Muscle of leg (tissue), 11 donors: ENCODE measurements around the gene PRKAB1. TPM values are rescaled to one million over a fixed set of nuclear protein-coding genes. Genes with fewer than 3 reads are reported as not detected.
A peak's percentile ranks its signal among the peaks of the same experiment; 100 is the strongest.

Experiments used
- DNase-seq: peaks from one replicate; pipeline ENCODE4 v3.0.0; 2013
- H3K27ac ChIP-seq: one replicate; pipeline ENCODE4 v1.5.1; 2013; ENCODE audit warnings: mild to moderate bottlenecking, low read length, control low read depth
- H3K27me3 ChIP-seq: one replicate; pipeline ENCODE4 v1.6.1; 2013; ENCODE audit warnings: low read length; ENCODE audit not compliant: control insufficient read depth, insufficient read depth
- H3K36me3 ChIP-seq: one replicate; pipeline ENCODE4 v1.6.1; 2013; ENCODE audit warnings: low read length; ENCODE audit not compliant: control insufficient read depth, insufficient read depth
- H3K4me1 ChIP-seq: one replicate; pipeline ENCODE4 v1.6.1; 2013; ENCODE audit warnings: low read length; ENCODE audit not compliant: control insufficient read depth, insufficient read depth
- H3K4me3 ChIP-seq: one replicate; pipeline ENCODE4 v1.5.1; 2013; ENCODE audit warnings: low read length, control low read depth
- H3K9me3 ChIP-seq: replicated peaks from 2 replicates; pipeline ENCODE4 v1.6.1; 2013; ENCODE audit warnings: low read depth, low read length; ENCODE audit not compliant: control insufficient read depth
- WGBS: methylation state at CpG from one replicate; pipeline ENCODE4 v1.1.5; 2013; ENCODE audit warnings: missing lambda C conversion rate; ENCODE audit not compliant: insufficient coverage; 5-methylcytosine and 5-hydroxymethylcytosine counted together
- polyA plus RNA-seq, 8 donors: library from polyadenylated mRNA; unstranded; fragments of 120-200 nt; gene quantifications; one replicate each; pipeline versions ENCODE4 v1.2.1 to v1.2.3, GENCODE V29; 2013; ENCODE audit warnings: inconsistent platforms in 1 of 8, low replicate concordance in 1 of 8; ENCODE audit not compliant: insufficient read length in 8 of 8, insufficient read depth in 1 of 8
- total RNA-seq: library from RNA; stranded (reverse); fragments of 120-200 nt; gene quantifications from one replicate; pipeline ENCODE4 v1.2.4, GENCODE V29; 2013

PRKAB1 gene
- total and polyA plus RNA-seq, 9 donors: 12.8 to 31.5 (median 22.0) TPM

DNA sequence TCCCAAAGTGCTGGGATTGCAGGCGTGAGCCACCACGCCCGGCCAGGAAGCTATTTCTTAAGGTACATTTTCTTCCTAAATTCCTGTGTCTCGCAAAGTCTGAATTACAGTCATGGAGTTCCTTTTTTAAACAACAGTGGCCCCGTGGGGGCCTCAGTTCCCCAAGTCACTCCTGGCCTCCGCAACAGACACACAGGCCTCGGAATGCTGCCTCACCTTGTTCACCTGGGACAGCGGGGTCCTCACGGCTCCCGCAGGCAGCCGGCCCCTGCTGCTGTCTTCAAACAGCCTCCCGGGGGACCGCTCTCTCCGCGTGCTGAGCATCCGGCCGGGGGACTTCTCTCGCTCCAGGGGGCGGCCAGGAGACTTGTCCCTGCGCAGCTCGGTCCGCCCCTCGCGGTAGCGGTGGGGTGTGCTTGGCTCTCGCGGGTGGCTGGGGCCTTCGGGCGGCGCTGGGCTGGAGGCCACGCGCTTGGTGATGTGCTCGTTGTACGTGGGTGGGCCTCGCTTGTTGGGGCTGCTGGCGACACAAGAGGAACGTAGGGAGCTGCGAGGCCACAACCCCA is 22.1 kb downstream of the PRKAB1 start:
- H3K27ac ChIP-seq: no peak overlapping the region
- no peak overlapping the region for H3K4me3 ChIP-seq
- H3K27me3 ChIP-seq: no peaks in the 10 kb centered on the region
- WGBS: 96% methylated on average over 35 of the region's 38 CpGs
- peaks cover 44% of the 10 kb centered on the region for H3K4me1 ChIP-seq
- no peaks in the 10 kb centered on the region for H3K9me3 ChIP-seq
- H3K36me3 ChIP-seq: peaks cover 4% of the 10 kb centered on the region
- no peak for DNase-seq

DNA sequence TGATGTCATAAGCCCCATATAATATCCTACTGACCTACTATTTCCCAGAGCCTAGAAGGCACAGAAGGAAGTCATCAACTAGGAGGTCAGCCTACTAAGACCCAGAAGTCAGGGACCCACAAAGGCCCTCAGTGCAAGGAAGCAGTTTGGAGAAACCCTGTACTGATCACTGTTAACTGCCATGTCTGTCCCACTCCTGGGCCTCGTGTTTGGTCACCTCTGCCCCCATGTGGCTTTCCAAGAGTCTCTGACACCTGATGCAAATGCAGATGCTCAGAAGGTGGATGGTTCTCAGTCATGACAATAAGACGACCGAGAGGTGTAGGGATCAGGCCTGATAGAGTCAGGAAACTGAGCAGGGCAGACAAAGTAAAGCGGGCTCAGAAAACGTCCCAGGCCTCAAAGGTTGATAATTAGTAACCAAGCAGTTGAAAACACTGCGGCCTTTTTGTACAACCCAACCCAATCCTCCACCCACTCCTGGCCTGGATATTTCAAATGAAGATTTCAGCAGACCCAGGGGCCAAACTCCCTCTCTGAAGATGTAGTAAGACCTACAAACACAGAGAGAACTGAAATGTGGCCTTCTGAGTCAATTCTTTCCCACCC is 23.4 kb downstream of the PRKAB1 start:
- no peak for DNase-seq
- Histone ChIP-seq H3K27ac (no peak overlapping the region), H3K36me3 (peaks cover 4% of the 10 kb centered on the region), H3K4me1 (peaks cover 38% of the 10 kb centered on the region), H3K9me3 (no peaks in the 10 kb centered on the region), H3K4me3 (no peak overlapping the region), H3K27me3 (no peaks in the 10 kb centered on the region)
- WGBS: 82% methylated on average over 5 of the region's 6 CpGs

GRCh38 chr12:119692410-119692809 is 24.5 kb downstream of the PRKAB1 start:
- WGBS: 100% methylated on average over 1 of the region's 5 CpGs
- peak; percentile 75 for DNase-seq
- H3K27ac ChIP-seq: peak overlapping the region; percentile 43

DNA sequence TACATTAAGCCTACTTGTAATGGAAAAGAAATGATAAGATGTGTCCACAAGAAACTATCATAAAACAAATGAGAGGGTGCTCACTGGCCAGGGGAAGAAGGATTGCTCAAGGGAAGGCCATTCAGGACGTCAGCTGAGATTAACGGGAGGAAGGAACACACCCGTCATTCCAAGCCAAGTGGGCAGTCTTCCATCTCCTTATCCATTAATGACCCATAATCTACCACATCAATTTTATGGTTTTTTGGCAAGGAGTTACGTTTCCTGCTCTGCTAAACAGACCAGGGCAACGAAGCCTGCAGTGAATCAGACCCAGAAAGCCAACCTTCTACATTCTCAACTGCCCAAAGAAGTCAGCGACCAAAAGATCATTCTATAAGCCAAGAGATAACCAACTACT is 25.1 kb downstream of the PRKAB1 start:
- peak; percentile 66 for DNase-seq
- peaks cover 11% of the 10 kb centered on the region for H3K36me3 ChIP-seq
- no peak overlapping the region for H3K4me3 ChIP-seq
- H3K27ac ChIP-seq: peak overlapping the region; percentile 43
- no peaks in the 10 kb centered on the region for H3K27me3 ChIP-seq
- WGBS: 19% methylated on average over 5 of the region's 6 CpGs
- peaks cover 24% of the 10 kb centered on the region for H3K4me1 ChIP-seq
- H3K9me3 ChIP-seq: no peaks in the 10 kb centered on the region

More at GRCh38 chr12:119692410-119692809, 24.5 kb downstream of the PRKAB1 start:
- H3K36me3 ChIP-seq: peaks cover 7% of the 10 kb centered on the region
- H3K4me3 ChIP-seq: no peak overlapping the region
- peaks cover 27% of the 10 kb centered on the region for H3K4me1 ChIP-seq
- no peaks in the 10 kb centered on the region for H3K9me3 ChIP-seq
- H3K27me3 ChIP-seq: no peaks in the 10 kb centered on the region

DNA sequence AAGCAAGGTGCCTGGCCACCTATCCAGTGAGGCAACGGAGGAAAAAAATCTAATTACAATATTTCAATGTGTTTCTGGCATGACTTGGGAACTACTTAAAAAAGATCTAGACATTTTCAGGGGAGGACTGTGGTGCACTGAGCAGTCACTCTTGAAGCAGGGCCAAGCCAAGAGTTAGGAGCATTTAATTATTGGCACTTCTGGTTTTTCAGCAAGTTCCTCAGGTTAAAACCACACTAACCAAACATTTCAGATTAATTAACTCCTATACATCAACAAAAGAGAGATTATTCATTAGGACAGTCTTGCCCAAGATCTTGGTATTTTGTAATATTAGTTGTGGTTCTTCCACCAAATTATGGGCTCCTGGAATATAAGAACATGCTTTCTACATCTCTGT is 25.6 kb downstream of the PRKAB1 start:
- no peaks in the 10 kb centered on the region for H3K27me3 ChIP-seq
- WGBS: no CpG with 5 or more reads among the region's 1 CpG

DNA sequence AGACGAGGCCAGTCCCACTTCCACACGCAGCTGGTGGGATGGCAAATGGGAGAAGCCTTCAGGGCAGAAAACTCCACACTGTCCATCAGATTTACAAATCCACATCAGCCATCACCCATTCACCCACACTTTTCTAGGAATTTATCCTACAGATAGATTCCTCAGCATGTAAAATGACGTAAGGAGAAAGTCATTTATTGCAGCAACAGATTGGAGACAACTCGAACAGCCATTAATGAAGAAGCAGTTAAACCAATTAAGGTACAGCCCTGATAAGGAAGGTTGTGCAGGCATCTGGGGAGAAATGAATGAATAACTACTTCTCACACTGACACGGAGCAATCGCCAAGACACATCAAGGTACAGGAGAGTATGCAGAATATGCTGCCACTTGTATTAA is 26.2 kb downstream of the PRKAB1 start:
- H3K27me3 ChIP-seq: no peaks in the 10 kb centered on the region
- DNase-seq: no peak
- H3K27ac ChIP-seq: no peak overlapping the region
- peaks cover 12% of the 10 kb centered on the region for H3K36me3 ChIP-seq
- H3K4me3 ChIP-seq: no peak overlapping the region
- WGBS: 100% methylated on average over 2 of the region's 6 CpGs
- peaks cover 21% of the 10 kb centered on the region for H3K4me1 ChIP-seq
- H3K9me3 ChIP-seq: no peaks in the 10 kb centered on the region

More for the DNA sequence above, 25.6 kb downstream of the PRKAB1 start:
- H3K36me3 ChIP-seq: peaks cover 12% of the 10 kb centered on the region
- H3K9me3 ChIP-seq: no peaks in the 10 kb centered on the region
- DNase-seq: no peak
- no peak overlapping the region for H3K4me3 ChIP-seq
- peak overlapping the region; percentile 43 for H3K27ac ChIP-seq
- peaks cover 21% of the 10 kb centered on the region for H3K4me1 ChIP-seq

DNA sequence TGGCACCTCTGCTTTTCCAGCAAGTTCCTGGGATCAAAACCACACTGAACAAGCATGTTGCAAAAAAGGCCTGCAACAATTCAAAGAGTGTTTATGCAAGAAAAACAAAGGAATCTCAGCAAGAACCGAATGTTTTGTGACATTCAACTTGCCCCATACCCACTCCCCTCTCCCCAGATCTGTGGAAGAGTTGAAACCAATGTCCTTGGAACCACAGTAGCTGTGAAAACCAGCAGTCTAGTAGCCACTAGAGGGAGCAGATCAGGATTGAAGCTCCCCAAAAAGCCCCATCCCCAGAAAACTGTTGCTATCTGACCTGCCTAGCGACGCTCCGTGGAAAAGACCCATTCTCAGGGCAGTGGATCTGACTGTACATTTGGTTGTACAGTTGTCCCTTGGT is 27.1 kb downstream of the PRKAB1 start:
- DNase-seq: no peak
- WGBS: 93% methylated on average over 3 of the region's 4 CpGs
- Histone ChIP-seq H3K27me3 (no peaks in the 10 kb centered on the region), H3K4me1 (peaks cover 21% of the 10 kb centered on the region), H3K4me3 (no peak overlapping the region), H3K27ac (no peak overlapping the region), H3K9me3 (no peaks in the 10 kb centered on the region), H3K36me3 (peaks cover 14% of the 10 kb centered on the region)

GRCh38 chr12:119696943-119697342 is 29.0 kb downstream of the PRKAB1 start:
- no peaks in the 10 kb centered on the region for H3K9me3 ChIP-seq

GRCh38 chr12:119699199-119699760 is 31.3 kb downstream of the PRKAB1 start:
- peaks cover 16% of the 10 kb centered on the region for H3K36me3 ChIP-seq
- H3K4me1 ChIP-seq: peaks cover 2% of the 10 kb centered on the region
- no peak overlapping the region for H3K27ac ChIP-seq
- WGBS: 95% methylated on average over 10 of the region's 11 CpGs
- no peak overlapping the region for H3K4me3 ChIP-seq
- no peak for DNase-seq
- H3K9me3 ChIP-seq: no peaks in the 10 kb centered on the region
- H3K27me3 ChIP-seq: no peaks in the 10 kb centered on the region

More at GRCh38 chr12:119696943-119697342, 29.0 kb downstream of the PRKAB1 start:
- Histone ChIP-seq H3K4me3 (no peak overlapping the region), H3K27me3 (no peaks in the 10 kb centered on the region), H3K36me3 (peaks cover 14% of the 10 kb centered on the region), H3K4me1 (peaks cover 15% of the 10 kb centered on the region), H3K27ac (no peak overlapping the region)
- DNase-seq: no peak
- WGBS: 66% methylated on average over 5 of the region's 5 CpGs

- Histone ChIP-seq H3K36me3 (peaks cover 17% of the 10 kb centered on the region), H3K4me3 (no peak overlapping the region), H3K4me1 (no peaks in the 10 kb centered on the region), H3K9me3 (no peaks in the 10 kb centered on the region), H3K27ac (no peak overlapping the region), H3K27me3 (no peaks in the 10 kb centered on the region)
- 68% methylated on average over 2 of the region's 6 CpGs for WGBS
- no peak for DNase-seq
These were observed 32.1 kb downstream of the PRKAB1 start for GRCh38 chr12:119700078-119700477.
